ENCODE data around the gene CACNA2D1. TPM values are rescaled to one million over a fixed set of nuclear protein-coding genes. Genes with fewer than 3 reads are reported as not detected.
"Not testable (repeated sequence)": the region's sequence is repeated elsewhere in the genome, so short reads cannot be mapped to it uniquely, and the experiment has no call there.

CACNA2D1 gene
- total RNA-seq, 1 experiment from 2014 or later, result 5.8 TPM

- no peak for DNase-seq (ENCODE audit: low read depth)
- in situ Hi-C loops (cut with HindIII; ENCODE audit: low pct_unique_long_range_greater_than_20kb, low sequenced_read_pairs), result no loop called here
These were observed 1.7 kb downstream of the CACNA2D1 start for GRCh38 chr7:82441669-82442478.

- no peak for DNase-seq (ENCODE audit: low read depth)
- in situ Hi-C loops (cut with HindIII; ENCODE audit: low pct_unique_long_range_greater_than_20kb, low sequenced_read_pairs), result no loop called here
These were observed 5.1 kb downstream of the CACNA2D1 start for GRCh38 chr7:82438521-82438920.

- in situ Hi-C loops (cut with HindIII; ENCODE audit: low pct_unique_long_range_greater_than_20kb, low sequenced_read_pairs), result no loop called here
These were observed 7.8 kb downstream of the CACNA2D1 start for GRCh38 chr7:82435769-82436168.

GRCh38 chr7:82434275-82435022 is 9.1 kb downstream of the CACNA2D1 start:
- DNase-seq (ENCODE audit: low read depth), result no peak
- in situ Hi-C loops (cut with HindIII; ENCODE audit: low pct_unique_long_range_greater_than_20kb, low sequenced_read_pairs), result no loop called here

More at GRCh38 chr7:82435769-82436168, 7.8 kb downstream of the CACNA2D1 start:
- DNase-seq (ENCODE audit: low read depth), result no peak

GRCh38 chr7:82433507-82433906 is 10.1 kb downstream of the CACNA2D1 start:
- DNase-seq (ENCODE audit: low read depth), result no peak
- in situ Hi-C loops (cut with HindIII; ENCODE audit: low pct_unique_long_range_greater_than_20kb, low sequenced_read_pairs), result no loop called here

- in situ Hi-C loops (cut with HindIII; ENCODE audit: low pct_unique_long_range_greater_than_20kb, low sequenced_read_pairs), result not testable (repeated sequence)
These were observed 10.8 kb downstream of the CACNA2D1 start for GRCh38 chr7:82432743-82433142.

GRCh38 chr7:82430500-82431465 is 12.8 kb downstream of the CACNA2D1 start:
- DNase-seq (ENCODE audit: low read depth), result no peak
- in situ Hi-C loops (cut with HindIII; ENCODE audit: low pct_unique_long_range_greater_than_20kb, low sequenced_read_pairs), result no loop called here

More at GRCh38 chr7:82432743-82433142, 10.8 kb downstream of the CACNA2D1 start:
- DNase-seq (ENCODE audit: low read depth), result not testable (repeated sequence)

GRCh38 chr7:82429408-82429807 is 14.2 kb downstream of the CACNA2D1 start:
- no peak for DNase-seq (ENCODE audit: low read depth)
- in situ Hi-C loops (cut with HindIII; ENCODE audit: low pct_unique_long_range_greater_than_20kb, low sequenced_read_pairs), result no loop called here

- no peak for DNase-seq (ENCODE audit: low read depth)
- in situ Hi-C loops (cut with HindIII; ENCODE audit: low pct_unique_long_range_greater_than_20kb, low sequenced_read_pairs), result no loop called here
These were observed 15.2 kb downstream of the CACNA2D1 start for GRCh38 chr7:82428186-82428961.

- DNase-seq (ENCODE audit: low read depth), result no peak
- in situ Hi-C loops (cut with HindIII; ENCODE audit: low pct_unique_long_range_greater_than_20kb, low sequenced_read_pairs), result no loop called here
These were observed 20.1 kb downstream of the CACNA2D1 start for GRCh38 chr7:82423446-82423845.

- in situ Hi-C loops (cut with HindIII; ENCODE audit: low pct_unique_long_range_greater_than_20kb, low sequenced_read_pairs), result no loop called here
- DNase-seq (ENCODE audit: low read depth), result no peak
These were observed 24.4 kb downstream of the CACNA2D1 start for GRCh38 chr7:82419200-82419599.

GRCh38 chr7:82417898-82418297 is 25.7 kb downstream of the CACNA2D1 start:
- in situ Hi-C loops (cut with HindIII; ENCODE audit: low pct_unique_long_range_greater_than_20kb, low sequenced_read_pairs), result no loop called here

GRCh38 chr7:82416402-82416801 is 27.2 kb downstream of the CACNA2D1 start:
- in situ Hi-C loops (cut with HindIII; ENCODE audit: low pct_unique_long_range_greater_than_20kb, low sequenced_read_pairs), result no loop called here
- DNase-seq (ENCODE audit: low read depth), result no peak

More at GRCh38 chr7:82417898-82418297, 25.7 kb downstream of the CACNA2D1 start:
- DNase-seq (ENCODE audit: low read depth), result no peak

GRCh38 chr7:82414389-82414788 is 29.2 kb downstream of the CACNA2D1 start:
- in situ Hi-C loops (cut with HindIII; ENCODE audit: low pct_unique_long_range_greater_than_20kb, low sequenced_read_pairs), result no loop called here
- DNase-seq (ENCODE audit: low read depth), result no peak

- DNase-seq (ENCODE audit: low read depth), result no peak
- in situ Hi-C loops (cut with HindIII; ENCODE audit: low pct_unique_long_range_greater_than_20kb, low sequenced_read_pairs), result no loop called here
These were observed 30.3 kb downstream of the CACNA2D1 start for GRCh38 chr7:82413237-82413636.

GRCh38 chr7:82411732-82412131 is 31.8 kb downstream of the CACNA2D1 start:
- DNase-seq (ENCODE audit: low read depth), result no peak
- in situ Hi-C loops (cut with HindIII; ENCODE audit: low pct_unique_long_range_greater_than_20kb, low sequenced_read_pairs), result no loop called here

- in situ Hi-C loops (cut with HindIII; ENCODE audit: low pct_unique_long_range_greater_than_20kb, low sequenced_read_pairs), result no loop called here
- no peak for DNase-seq (ENCODE audit: low read depth)
These were observed 33.1 kb downstream of the CACNA2D1 start for GRCh38 chr7:82410461-82410860.

GRCh38 chr7:82406937-82407336 is 36.6 kb downstream of the CACNA2D1 start:
- in situ Hi-C loops (cut with HindIII; ENCODE audit: low pct_unique_long_range_greater_than_20kb, low sequenced_read_pairs), result no loop called here
- no peak for DNase-seq (ENCODE audit: low read depth)
